Measurements from ENCODE around the gene PDZRN3.
A peak's percentile ranks its signal among the peaks of the same experiment; 100 is the strongest.

PDZRN3 gene

GRCh38 chr3:73503781-73504180 is 121.0 kb downstream of the PDZRN3 start:
- ATAC-seq, result no peak
- TF ChIP-seq POU6F1 (CRISPR knock-in tag; IDR thresholded peaks at IDR 0.05; ENCODE audit: borderline replicate concordance, low read depth), result no peak
- TF ChIP-seq CREB5 (CRISPR knock-in tag; IDR thresholded peaks at IDR 0.05; ENCODE audit: low read depth), result no peak
- TF ChIP-seq TSHZ2 (CRISPR knock-in tag; IDR thresholded peaks at IDR 0.05), result no peak
- TF ChIP-seq ZC3H10 (CRISPR knock-in tag; IDR thresholded peaks at IDR 0.05), result no peak
- TF ChIP-seq BACH2 (CRISPR knock-in tag; IDR thresholded peaks at IDR 0.05; ENCODE audit: borderline replicate concordance), result no peak
- TF ChIP-seq CSRNP3 (CRISPR knock-in tag; IDR thresholded peaks at IDR 0.05), result no peak
- TF ChIP-seq PATZ1 (CRISPR knock-in tag; IDR thresholded peaks at IDR 0.05; ENCODE audit: borderline replicate concordance), result no peak
- no peak for TF ChIP-seq CSDC2 (CRISPR knock-in tag; IDR thresholded peaks at IDR 0.05)
- TF ChIP-seq ZNF70 (CRISPR knock-in tag; IDR thresholded peaks at IDR 0.05), result no peak

GRCh38 chr3:73502609-73503583 is 121.8 kb downstream of the PDZRN3 start:
- TF ChIP-seq TSHZ2 (CRISPR knock-in tag; IDR thresholded peaks at IDR 0.05) (peak; percentile 72), CSDC2 (CRISPR knock-in tag; IDR thresholded peaks at IDR 0.05) (no peak)
- ATAC-seq, result peak; percentile 85

GRCh38 chr3:73500321-73500720 is 124.4 kb downstream of the PDZRN3 start:
- 0 out of 3 replicates have a peak, but pooled peaks have one; percentile 13 for ATAC-seq
- TF ChIP-seq CREB5 (CRISPR knock-in tag; IDR thresholded peaks at IDR 0.05; ENCODE audit: low read depth) (no peak), TSHZ2 (CRISPR knock-in tag; IDR thresholded peaks at IDR 0.05) (no peak), CSDC2 (CRISPR knock-in tag; IDR thresholded peaks at IDR 0.05) (no peak)
